Activated T-helper 17 cell treated with anti-CD3 and anti-CD28 coated beads, Interleukin-2, amount 50 U/mL, for 72 hours (primary cell): ENCODE measurements around the gene CACNG1. TPM values are rescaled to one million over a fixed set of nuclear protein-coding genes. Genes with fewer than 3 reads are reported as not detected.
A peak's percentile ranks its signal among the peaks of the same experiment; 100 is the strongest.
"Not testable (repeated sequence)": the region's sequence is repeated elsewhere in the genome, so short reads cannot be mapped to it uniquely, and the experiment has no call there.

ENCODE experiments used
- ATAC-seq: fragments of 150-1000 bp; cut with Tn5 transposase; replicated peaks from 2 replicates; pipeline ENCODE4 v1.10.0; 2021; ENCODE audit warnings: mild to moderate bottlenecking, moderate library complexity
- H3K27ac Mint-ChIP-seq: one replicate; pipeline ENCODE4 v1.8.0; 2022; ENCODE audit warnings: mixed read lengths
- H3K27me3 Mint-ChIP-seq: one replicate; pipeline ENCODE4 v1.8.0; 2022; ENCODE audit warnings: mixed read lengths
- H3K36me3 Mint-ChIP-seq: one replicate; pipeline ENCODE4 v1.8.0; 2022; ENCODE audit warnings: low read depth, mild to moderate bottlenecking, mixed read lengths
- H3K4me1 Mint-ChIP-seq: one replicate; pipeline ENCODE4 v1.8.0; 2022; ENCODE audit warnings: mixed read lengths
- H3K4me3 Mint-ChIP-seq: one replicate; pipeline ENCODE4 v1.8.0; 2022; ENCODE audit warnings: mild to moderate bottlenecking, mixed read lengths
- H3K9me3 Mint-ChIP-seq: one replicate; pipeline ENCODE4 v1.8.0; 2022; ENCODE audit warnings: mixed read lengths
- total RNA-seq, 2 donors: library from RNA; stranded (reverse); gene quantifications; one replicate each; pipeline ENCODE4 v1.2.3, GENCODE V29; 2022

The CACNG1 gene
- total RNA-seq, 2 donors from 2014 or later, result not detected

DNA sequence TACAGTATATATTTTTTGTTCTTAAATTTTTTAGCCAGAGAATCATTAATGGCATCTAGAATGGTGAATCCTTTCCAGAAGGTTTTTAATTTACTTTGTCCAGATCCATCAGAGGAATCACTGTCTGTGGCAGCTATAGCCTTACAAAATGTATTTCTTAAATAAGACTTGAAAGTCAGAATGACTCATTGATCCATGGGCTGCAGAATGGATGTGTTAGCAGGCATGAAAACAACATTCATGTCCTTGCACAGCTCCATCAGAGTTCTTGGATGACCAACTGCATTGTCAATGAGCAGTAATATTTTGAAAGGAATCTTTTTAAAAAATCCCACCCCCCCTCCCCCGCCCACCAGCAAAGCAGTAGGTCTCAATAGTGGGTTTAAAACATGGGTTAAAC, 51.4 kb downstream of the CACNG1 start:
- Mint-ChIP-seq H3K4me1 (peaks cover 21% of the 10 kb centered on the region), H3K27ac (no peak overlapping the region), H3K4me3 (no peak overlapping the region), H3K9me3 (no peaks in the 10 kb centered on the region), H3K36me3 (peaks cover 79% of the 10 kb centered on the region), H3K27me3 (no peaks in the 10 kb centered on the region)
- no peak for ATAC-seq

- Mint-ChIP-seq H3K27me3 (no peaks in the 10 kb centered on the region), H3K4me1 (peaks cover 21% of the 10 kb centered on the region), H3K36me3 (peaks cover 86% of the 10 kb centered on the region), H3K4me3 (no peak overlapping the region), H3K27ac (peak overlapping the region; percentile 14), H3K9me3 (no peaks in the 10 kb centered on the region)
- no peak for ATAC-seq
Measured at GRCh38 chr17:67096609-67097008, 52.3 kb downstream of the CACNG1 start.

DNA sequence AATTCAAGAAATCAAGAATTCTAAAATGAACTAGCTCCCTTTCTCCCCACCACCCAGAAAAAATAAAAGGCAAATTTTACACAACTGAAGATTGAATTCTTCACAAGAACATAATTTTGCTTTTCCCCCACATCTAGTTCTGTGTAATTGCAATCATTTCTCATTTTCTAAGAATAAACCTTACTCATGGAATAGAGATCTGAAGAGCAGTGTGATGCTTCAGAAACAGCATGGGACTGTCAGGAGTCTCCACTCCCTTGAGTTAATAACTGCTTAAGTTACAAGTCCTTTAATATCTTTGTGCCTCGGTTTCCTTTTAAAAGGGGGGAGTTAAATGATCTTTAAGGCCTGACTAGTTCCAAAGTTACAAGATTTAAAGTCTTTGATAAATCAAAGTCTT, 53.7 kb downstream of the CACNG1 start:
- Mint-ChIP-seq H3K27me3 (no peaks in the 10 kb centered on the region), H3K36me3 (peaks cover 87% of the 10 kb centered on the region), H3K27ac (no peak overlapping the region), H3K4me1 (peaks cover 21% of the 10 kb centered on the region), H3K4me3 (no peak overlapping the region), H3K9me3 (no peaks in the 10 kb centered on the region)
- no peak for ATAC-seq

DNA sequence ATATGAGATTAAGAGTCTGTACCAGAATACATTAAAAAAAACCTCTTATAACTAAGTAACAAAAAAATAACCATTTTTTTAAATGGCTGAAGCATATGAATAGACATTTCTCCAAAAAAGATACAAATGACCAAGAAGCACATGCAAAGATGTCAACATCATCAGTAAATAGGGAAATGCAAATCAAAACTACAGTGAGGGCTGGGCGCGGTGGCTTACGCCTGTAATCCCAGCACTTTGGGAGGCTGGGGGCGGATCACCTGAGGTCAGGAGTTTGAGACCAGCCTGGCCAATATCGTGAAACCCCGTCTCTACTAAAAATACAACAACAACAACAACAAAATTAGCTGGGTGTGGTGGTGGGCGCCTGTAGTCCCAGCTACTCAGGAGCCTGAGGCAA, 60.3 kb downstream of the CACNG1 start:
- H3K27ac Mint-ChIP-seq, H3K4me3 Mint-ChIP-seq, ATAC-seq, H3K9me3 Mint-ChIP-seq, H3K27me3 Mint-ChIP-seq, H3K4me1 Mint-ChIP-seq: not testable (repeated sequence)
- peaks cover 96% of the 10 kb centered on the region for H3K36me3 Mint-ChIP-seq

DNA sequence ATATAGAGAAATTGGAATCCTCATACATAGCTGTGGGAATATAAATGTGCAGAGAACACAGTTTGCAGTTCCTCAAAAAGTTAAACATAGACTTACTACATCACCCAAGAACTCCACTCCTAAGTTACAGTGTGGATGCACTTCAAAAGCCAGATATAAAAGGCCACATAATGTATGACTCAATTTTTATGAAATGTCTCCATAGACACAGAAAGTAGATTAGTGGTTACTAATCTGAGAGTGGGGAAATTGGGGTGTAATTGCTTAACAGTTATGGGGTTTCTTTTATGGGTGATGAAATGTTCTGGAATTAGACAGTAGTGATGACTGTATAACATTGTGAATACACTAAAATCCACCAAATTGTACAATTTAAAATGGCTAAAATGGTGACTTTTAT, 60.9 kb downstream of the CACNG1 start:
- Mint-ChIP-seq H3K36me3 (peaks cover 96% of the 10 kb centered on the region), H3K9me3 (no peaks in the 10 kb centered on the region), H3K4me3 (no peak overlapping the region), H3K27me3 (no peaks in the 10 kb centered on the region), H3K4me1 (peaks cover 4% of the 10 kb centered on the region), H3K27ac (no peak overlapping the region)
- ATAC-seq, result peak; percentile 60

Other genes with a start within 250 kb of the CACNG1 start
- not detected for gene CACNG5, start 209.4 kb upstream of the CACNG1 start, total RNA-seq
- gene CACNG4, start 79.8 kb upstream of the CACNG1 start, total RNA-seq, result not detected
- 100 to 1,000 TPM in 1 of 2 donors, 10 to 100 TPM in 1; 81.9 to 117 TPM for gene HELZ, start 200.6 kb downstream of the CACNG1 start, total RNA-seq